Large intestine (tissue), 12 donors: Measurements from ENCODE around the gene CARS2. TPM values are rescaled to one million over a fixed set of nuclear protein-coding genes. Genes with fewer than 3 reads are reported as not detected.
"Not testable (repeated sequence)": the region's sequence is repeated elsewhere in the genome, so short reads cannot be mapped to it uniquely, and the experiment has no call there.

Experiments used
- DNase-seq, 2 donors: peaks; one replicate each; pipeline versions ENCODE4 v3.0.0 to v3.0.0-alpha.2; 2013
- H3K27ac ChIP-seq: one replicate; pipeline ENCODE4 v1.5.1; 2013; ENCODE audit warnings: low read length
- H3K27me3 ChIP-seq: 2 replicates; pipeline ENCODE4 v1.6.1; 2013; ENCODE audit warnings: low read length; ENCODE audit not compliant: control insufficient read depth, insufficient read depth
- H3K36me3 ChIP-seq: 2 replicates; pipeline ENCODE4 v1.6.1; 2013; ENCODE audit warnings: low read length; ENCODE audit not compliant: control insufficient read depth, insufficient read depth
- H3K4me1 ChIP-seq: one replicate; pipeline ENCODE4 v1.6.1; 2013; ENCODE audit warnings: low read length; ENCODE audit not compliant: control insufficient read depth, insufficient read depth
- H3K4me3 ChIP-seq: one replicate; pipeline ENCODE4 v1.5.1; 2013; ENCODE audit warnings: low read length
- H3K9me3 ChIP-seq: one replicate; pipeline ENCODE4 v1.6.1; 2013; ENCODE audit warnings: mild to moderate bottlenecking, low read depth, low read length, moderate library complexity; ENCODE audit not compliant: control insufficient read depth
- WGBS: methylation state at CpG from one replicate; pipeline ENCODE4 v1.1.5; 2013; ENCODE audit warnings: low lambda C conversion rate; ENCODE audit not compliant: insufficient coverage; 5-methylcytosine and 5-hydroxymethylcytosine counted together
- long read RNA-seq, 11 donors: transcript quantifications; one replicate each; lab custom pipeline, GENCODE V29; 2026
- polyA plus RNA-seq: library from polyadenylated mRNA; unstranded; fragments of 120-200 nt; gene quantifications from one replicate; pipeline ENCODE4 v1.2.1, GENCODE V29; 2013

CARS2 gene
- 88.6 TPM for polyA plus RNA-seq
- long read RNA-seq, donor 1, transcript CARS2-201 (15 exons, 1,879 nt): major isoform, 14 of 23 reads
- long read RNA-seq, donor 1, partial matches to known transcripts: 7 of 23 reads
- long read RNA-seq, donor 1, other reads (novel, unspliced or antisense): 0 of 23 reads
- long read RNA-seq, donor 2, transcript CARS2-201 (15 exons, 1,879 nt): major isoform, 21 of 29 reads
- long read RNA-seq, donor 2, partial matches to known transcripts: 6 of 29 reads
- long read RNA-seq, donor 2, other reads (novel, unspliced or antisense): 0 of 29 reads
- long read RNA-seq, donor 3: 0 reads
- long read RNA-seq, donor 4, partial matches to known transcripts: 0 of 3 reads
- long read RNA-seq, donor 4, other reads (novel, unspliced or antisense): 0 of 3 reads
- long read RNA-seq, donor 5, transcript CARS2-201 (15 exons, 1,879 nt): major isoform, 12 of 18 reads
- long read RNA-seq, donor 5, partial matches to known transcripts: 5 of 18 reads
- long read RNA-seq, donor 5, other reads (novel, unspliced or antisense): 0 of 18 reads
- long read RNA-seq, donor 6, transcript CARS2-224 (2 exons, 3,516 nt): minor isoform, 7 of 36 reads
- long read RNA-seq, donor 6, transcript CARS2-201 (15 exons, 1,879 nt): major isoform, 18 of 36 reads
- long read RNA-seq, donor 6, partial matches to known transcripts: 9 of 36 reads
- long read RNA-seq, donor 6, other reads (novel, unspliced or antisense): 0 of 36 reads
- long read RNA-seq, donor 7, partial matches to known transcripts: 0 of 9 reads
- long read RNA-seq, donor 7, other reads (novel, unspliced or antisense): 0 of 9 reads
- long read RNA-seq, donor 8, transcript CARS2-201 (15 exons, 1,879 nt): major isoform, 11 of 23 reads
- long read RNA-seq, donor 8, partial matches to known transcripts: 9 of 23 reads
- long read RNA-seq, donor 8, other reads (novel, unspliced or antisense): 0 of 23 reads
- long read RNA-seq, donor 9, transcript CARS2-201 (15 exons, 1,879 nt): major isoform, 28 of 46 reads
- long read RNA-seq, donor 9, transcript CARS2-224 (2 exons, 3,516 nt): minor isoform, 5 of 46 reads
- long read RNA-seq, donor 9, partial matches to known transcripts: 12 of 46 reads
- long read RNA-seq, donor 9, other reads (novel, unspliced or antisense): 0 of 46 reads
- long read RNA-seq, donor 10, transcript CARS2-201 (15 exons, 1,879 nt): major isoform, 24 of 44 reads
- long read RNA-seq, donor 10, partial matches to known transcripts: 18 of 44 reads
- long read RNA-seq, donor 10, other reads (novel, unspliced or antisense): 0 of 44 reads
- long read RNA-seq, donor 11, transcript CARS2-201 (15 exons, 1,879 nt): major isoform, 24 of 31 reads
- long read RNA-seq, donor 11, transcript CARS2-224 (2 exons, 3,516 nt): minor isoform, 6 of 31 reads
- long read RNA-seq, donor 11, partial matches to known transcripts: 0 of 31 reads
- long read RNA-seq, donor 11, other reads (novel, unspliced or antisense): 0 of 31 reads

- no peaks in the 10 kb centered on the region for H3K27me3 ChIP-seq
- DNase-seq: peak; percentile 96 to 98
- H3K4me1 ChIP-seq: peaks cover 22% of the 10 kb centered on the region
- WGBS: no CpG with 5 or more reads among the region's 80 CpGs
- H3K27ac ChIP-seq: peak within 1 kb of the TSS; percentile 94
- H3K9me3 ChIP-seq: no peaks in the 10 kb centered on the region
- H3K36me3 ChIP-seq: peaks cover 23% of the 10 kb centered on the region
- H3K4me3 ChIP-seq: peak within 1 kb of the TSS; percentile 81
Observed at GRCh38 chr13:110705826-110706569, at the start of gene CARS2. TSS of gene CARS2 (minus strand) at chr13:110706116. CDS start at chr13:110706093, 23 bp downstream.

GRCh38 chr13:110748271-110748670 is 42.4 kb upstream of the CARS2 start:
- 74% methylated on average over 3 of the region's 4 CpGs for WGBS
- Histone ChIP-seq H3K9me3 (peaks cover 2% of the 10 kb centered on the region), H3K27ac (no peak overlapping the region), H3K4me1 (no peaks in the 10 kb centered on the region), H3K36me3 (no peaks in the 10 kb centered on the region), H3K27me3 (no peaks in the 10 kb centered on the region), H3K4me3 (no peak overlapping the region)
- no peak for DNase-seq

GRCh38 chr13:110746438-110746837 is 40.5 kb upstream of the CARS2 start:
- WGBS: 20% methylated on average over 1 of the region's 1 CpG
- Histone ChIP-seq H3K4me1 (no peaks in the 10 kb centered on the region), H3K36me3 (no peaks in the 10 kb centered on the region), H3K9me3 (peaks cover 3% of the 10 kb centered on the region), H3K27me3 (no peaks in the 10 kb centered on the region), H3K27ac (no peak overlapping the region), H3K4me3 (no peak overlapping the region)
- DNase-seq: no peak

- no CpG with 5 or more reads among the region's 1 CpG for WGBS
- no peak for DNase-seq
- Histone ChIP-seq H3K36me3 (no peaks in the 10 kb centered on the region), H3K9me3 (peaks cover 4% of the 10 kb centered on the region), H3K27me3 (no peaks in the 10 kb centered on the region), H3K4me3 (no peak overlapping the region), H3K27ac (no peak overlapping the region), H3K4me1 (no peaks in the 10 kb centered on the region)
Observed at GRCh38 chr13:110743687-110744086, 37.8 kb upstream of the CARS2 start.

GRCh38 chr13:110737555-110737954 is 31.6 kb upstream of the CARS2 start:
- Histone ChIP-seq H3K4me1 (no peaks in the 10 kb centered on the region), H3K36me3 (no peaks in the 10 kb centered on the region), H3K4me3 (no peak overlapping the region), H3K27me3 (no peaks in the 10 kb centered on the region), H3K27ac (no peak overlapping the region), H3K9me3 (peaks cover 4% of the 10 kb centered on the region)
- DNase-seq: no peak

GRCh38 chr13:110734561-110734960 is 28.6 kb upstream of the CARS2 start:
- no peaks in the 10 kb centered on the region for H3K36me3 ChIP-seq
- no peaks in the 10 kb centered on the region for H3K27me3 ChIP-seq
- no peaks in the 10 kb centered on the region for H3K4me1 ChIP-seq
- H3K9me3 ChIP-seq: peaks cover 4% of the 10 kb centered on the region
- no peak overlapping the region for H3K4me3 ChIP-seq
- no CpG with 5 or more reads among the region's 5 CpGs for WGBS
- DNase-seq: no peak
- no peak overlapping the region for H3K27ac ChIP-seq

GRCh38 chr13:110731072-110731471 is 25.2 kb upstream of the CARS2 start:
- no peaks in the 10 kb centered on the region for H3K4me1 ChIP-seq
- H3K36me3 ChIP-seq: no peaks in the 10 kb centered on the region
- no peak for DNase-seq
- WGBS: 86% methylated on average over 1 of the region's 3 CpGs
- H3K4me3 ChIP-seq: no peak overlapping the region
- H3K27ac ChIP-seq: no peak overlapping the region
- no peaks in the 10 kb centered on the region for H3K9me3 ChIP-seq
- H3K27me3 ChIP-seq: no peaks in the 10 kb centered on the region

GRCh38 chr13:110726726-110727125 is 20.8 kb upstream of the CARS2 start:
- H3K27me3 ChIP-seq: no peaks in the 10 kb centered on the region
- 91% methylated on average over 4 of the region's 9 CpGs for WGBS

GRCh38 chr13:110726153-110726552 is 20.2 kb upstream of the CARS2 start:
- not testable (repeated sequence) for H3K4me1 ChIP-seq, H3K9me3 ChIP-seq, H3K4me3 ChIP-seq, H3K27me3 ChIP-seq, H3K27ac ChIP-seq, DNase-seq, H3K36me3 ChIP-seq
- WGBS: no CpG with 5 or more reads among the region's 6 CpGs

More at GRCh38 chr13:110726726-110727125, 20.8 kb upstream of the CARS2 start:
- Histone ChIP-seq H3K36me3 (no peaks in the 10 kb centered on the region), H3K27ac (no peak overlapping the region), H3K4me3 (no peak overlapping the region), H3K4me1 (no peaks in the 10 kb centered on the region), H3K9me3 (no peaks in the 10 kb centered on the region)
- no peak for DNase-seq
